Activated T-cell treated with anti-CD3 and anti-CD28 coated beads, Interleukin-2, amount 50 U/mL, for 24 hours (primary cell): ENCODE results near the gene ANO10.

Source experiments
- DNase-seq: peaks from one replicate; pipeline ENCODE4 v3.0.0-alpha.2; 2020
- H3K27ac Mint-ChIP-seq: 2 replicates; pipeline ENCODE4 v1.8.0; 2020; ENCODE audit warnings: mild to moderate bottlenecking, mixed read lengths
- H3K27me3 Mint-ChIP-seq: 2 replicates; pipeline ENCODE4 v1.8.0; 2020; ENCODE audit warnings: mixed read lengths
- H3K36me3 Mint-ChIP-seq: 2 replicates; pipeline ENCODE4 v1.8.0; 2020; ENCODE audit warnings: low read depth, mixed read lengths
- H3K4me1 Mint-ChIP-seq: 2 replicates; pipeline ENCODE4 v1.8.0; 2020; ENCODE audit warnings: low read depth, mixed read lengths
- H3K4me3 Mint-ChIP-seq: 2 replicates; pipeline ENCODE4 v1.8.0; 2020; ENCODE audit warnings: mild to moderate bottlenecking, moderate library complexity, mixed read lengths
- H3K9me3 Mint-ChIP-seq: 2 replicates; pipeline ENCODE4 v1.8.0; 2020; ENCODE audit warnings: mixed read lengths

The ANO10 gene

GRCh38 chr3:43331381-43331780 is 290.4 kb downstream of the ANO10 start:
- peaks cover 56% of the 10 kb centered on the region for H3K4me1 Mint-ChIP-seq

GRCh38 chr3:43330981-43331380 is 290.8 kb downstream of the ANO10 start:
- DNase-seq, result no peak
- H3K9me3 Mint-ChIP-seq, result peaks cover 12% of the 10 kb centered on the region
- no peak overlapping the region for H3K4me3 Mint-ChIP-seq
- peak overlapping the region; percentile 55 for H3K27ac Mint-ChIP-seq
- no peaks in the 10 kb centered on the region for H3K27me3 Mint-ChIP-seq
- peaks cover 60% of the 10 kb centered on the region for H3K4me1 Mint-ChIP-seq
- H3K36me3 Mint-ChIP-seq, result peaks cover 57% of the 10 kb centered on the region

More at GRCh38 chr3:43331381-43331780, 290.4 kb downstream of the ANO10 start:
- DNase-seq, result no peak
- peaks cover 15% of the 10 kb centered on the region for H3K9me3 Mint-ChIP-seq
- H3K27ac Mint-ChIP-seq, result peak overlapping the region; percentile 55
- no peaks in the 10 kb centered on the region for H3K27me3 Mint-ChIP-seq
- H3K4me3 Mint-ChIP-seq, result no peak overlapping the region
- H3K36me3 Mint-ChIP-seq, result peaks cover 61% of the 10 kb centered on the region

- no peak for DNase-seq
- H3K9me3 Mint-ChIP-seq, result peaks cover 2% of the 10 kb centered on the region
- H3K27me3 Mint-ChIP-seq, result no peaks in the 10 kb centered on the region
- H3K4me3 Mint-ChIP-seq, result no peak overlapping the region
- peaks cover 41% of the 10 kb centered on the region for H3K36me3 Mint-ChIP-seq
- peaks cover 79% of the 10 kb centered on the region for H3K4me1 Mint-ChIP-seq
- peak overlapping the region; percentile 76 for H3K27ac Mint-ChIP-seq
Observed at GRCh38 chr3:43328653-43329052, 293.2 kb downstream of the ANO10 start.

GRCh38 chr3:43327582-43327979 is 294.2 kb downstream of the ANO10 start:
- H3K9me3 Mint-ChIP-seq, result peaks cover 3% of the 10 kb centered on the region
- peaks cover 85% of the 10 kb centered on the region for H3K4me1 Mint-ChIP-seq
- peaks cover 42% of the 10 kb centered on the region for H3K36me3 Mint-ChIP-seq
- H3K4me3 Mint-ChIP-seq, result peak overlapping the region; percentile 32
- no peaks in the 10 kb centered on the region for H3K27me3 Mint-ChIP-seq
- H3K27ac Mint-ChIP-seq, result peak overlapping the region; percentile 79
- no peak for DNase-seq

GRCh38 chr3:43326891-43327581 is 294.8 kb downstream of the ANO10 start:
- H3K4me1 Mint-ChIP-seq, result peaks cover 83% of the 10 kb centered on the region
- peak overlapping the region; percentile 79 for H3K27ac Mint-ChIP-seq
- peak overlapping the region; percentile 32 for H3K4me3 Mint-ChIP-seq
- no peaks in the 10 kb centered on the region for H3K27me3 Mint-ChIP-seq
- DNase-seq, result no peak
- H3K9me3 Mint-ChIP-seq, result peaks cover 3% of the 10 kb centered on the region
- H3K36me3 Mint-ChIP-seq, result peaks cover 42% of the 10 kb centered on the region

GRCh38 chr3:43323541-43323940 is 298.3 kb downstream of the ANO10 start:
- Mint-ChIP-seq H3K4me1 (peaks cover 87% of the 10 kb centered on the region), H3K36me3 (peaks cover 45% of the 10 kb centered on the region), H3K27ac (no peak overlapping the region)

GRCh38 chr3:43320288-43320687 is 301.5 kb downstream of the ANO10 start:
- Mint-ChIP-seq H3K27ac (peak overlapping the region; percentile 73), H3K27me3 (no peaks in the 10 kb centered on the region), H3K4me3 (no peak overlapping the region), H3K36me3 (peaks cover 64% of the 10 kb centered on the region), H3K9me3 (peaks cover 3% of the 10 kb centered on the region), H3K4me1 (peaks cover 85% of the 10 kb centered on the region)
- DNase-seq, result no peak

More at GRCh38 chr3:43323541-43323940, 298.3 kb downstream of the ANO10 start:
- no peak for DNase-seq
- Mint-ChIP-seq H3K4me3 (no peak overlapping the region), H3K27me3 (no peaks in the 10 kb centered on the region), H3K9me3 (peaks cover 3% of the 10 kb centered on the region)

GRCh38 chr3:43319794-43320193 is 302.0 kb downstream of the ANO10 start:
- H3K27me3 Mint-ChIP-seq, result no peaks in the 10 kb centered on the region
- no peak overlapping the region for H3K4me3 Mint-ChIP-seq
- peaks cover 67% of the 10 kb centered on the region for H3K36me3 Mint-ChIP-seq
- no peak for DNase-seq
- peak overlapping the region; percentile 73 for H3K27ac Mint-ChIP-seq
- H3K4me1 Mint-ChIP-seq, result peaks cover 87% of the 10 kb centered on the region
- peaks cover 3% of the 10 kb centered on the region for H3K9me3 Mint-ChIP-seq

- Mint-ChIP-seq H3K27me3 (no peaks in the 10 kb centered on the region), H3K36me3 (peaks cover 67% of the 10 kb centered on the region), H3K9me3 (peaks cover 3% of the 10 kb centered on the region), H3K4me3 (no peak overlapping the region), H3K27ac (no peak overlapping the region), H3K4me1 (peaks cover 84% of the 10 kb centered on the region)
- DNase-seq, result no peak
Observed at GRCh38 chr3:43319376-43319775, 302.4 kb downstream of the ANO10 start.

GRCh38 chr3:43317461-43318316 is 304.1 kb downstream of the ANO10 start:
- H3K27me3 Mint-ChIP-seq, result no peaks in the 10 kb centered on the region
- peak overlapping the region; percentile 85 for H3K27ac Mint-ChIP-seq
- no peaks in the 10 kb centered on the region for H3K9me3 Mint-ChIP-seq
- H3K4me3 Mint-ChIP-seq, result no peak overlapping the region
- no peak for DNase-seq
- peaks cover 77% of the 10 kb centered on the region for H3K4me1 Mint-ChIP-seq
- H3K36me3 Mint-ChIP-seq, result peaks cover 64% of the 10 kb centered on the region

GRCh38 chr3:43316783-43317460 is 304.9 kb downstream of the ANO10 start:
- Mint-ChIP-seq H3K4me1 (peaks cover 78% of the 10 kb centered on the region), H3K27ac (peak overlapping the region; percentile 85), H3K36me3 (peaks cover 66% of the 10 kb centered on the region), H3K9me3 (no peaks in the 10 kb centered on the region), H3K27me3 (no peaks in the 10 kb centered on the region), H3K4me3 (no peak overlapping the region)
- no peak for DNase-seq
